PC-3 (cell line): ENCODE results near the gene HOXD1. TPM values are rescaled to one million over a fixed set of nuclear protein-coding genes. Genes with fewer than 3 reads are reported as not detected.

Experiments
- ATAC-seq: fragments of 200-7000 bp; cut with Tn5 transposase; 2 replicates; pipeline ENCODE4 v1.9.1; 2020; ENCODE audit warnings: mild to moderate bottlenecking, moderate library complexity
- BruUV-seq: library from RNA; stranded (reverse); fragments of 400-500 nt; replicated peaks from 2 replicates; lab custom pipeline; 2021; lab: Mats Ljungman, UMichigan
- CTCF ChIA-PET: fragments of 300-600 bp; sonication (Branson Sonifier 250); formaldehyde crosslinking; loops from one replicate; lab custom pipeline; 2022; ENCODE audit warnings: antibody characterized with exemption; lab: Charles Lee
- POLR2A ChIA-PET: fragments of 300-600 bp; sonication (Branson Sonifier 250); formaldehyde crosslinking; loops from one replicate; lab custom pipeline; 2022; ENCODE audit warnings: antibody characterized with exemption; ENCODE audit not compliant: unreplicated experiment; lab: Charles Lee
- DNase-seq: peaks from one replicate; pipeline ENCODE4 v3.0.0-alpha.2; 2015
- H2AFZ ChIP-seq: fragments of 300-600 bp; sonication (generic); 2 replicates; pipeline ENCODE4 v1.6.0; 2016; ENCODE audit warnings: antibody characterized with exemption, low read length
- H3F3A ChIP-seq: fragments of 300-600 bp; sonication (generic); one replicate; pipeline ENCODE4 v1.6.0; 2017; ENCODE audit warnings: antibody characterized with exemption, low read length, control low read depth, mild to moderate bottlenecking; ENCODE audit not compliant: unreplicated experiment
- H3K27ac ChIP-seq: fragments of 300-600 bp; sonication (generic); 2 replicates; pipeline ENCODE4 v1.5.1; 2016; ENCODE audit warnings: mild to moderate bottlenecking, low read length
- H3K27me3 ChIP-seq: fragments of 300-600 bp; sonication (generic); 2 replicates; pipeline ENCODE4 v1.6.1; 2016; ENCODE audit warnings: low read length, mixed read lengths
- H3K36me3 ChIP-seq: fragments of 300-600 bp; sonication (generic); 2 replicates; pipeline ENCODE4 v1.6.1; 2016; ENCODE audit warnings: low read depth, mixed run types, low read length, mixed read lengths
- H3K4me1 ChIP-seq: fragments of 300-600 bp; sonication (generic); 2 replicates; pipeline ENCODE4 v1.5.1; 2016; ENCODE audit warnings: low read length; ENCODE audit not compliant: insufficient read depth
- H3K4me2 ChIP-seq: fragments of 300-600 bp; sonication (generic); 2 replicates; pipeline ENCODE4 v1.6.0; 2016; ENCODE audit warnings: low read length
- H3K4me3 ChIP-seq: fragments of 300-600 bp; sonication (generic); 2 replicates; pipeline ENCODE4 v1.5.1; 2016; ENCODE audit warnings: mild to moderate bottlenecking, low read length, mixed read lengths
- H3K79me2 ChIP-seq: fragments of 300-600 bp; sonication (generic); 2 replicates; pipeline ENCODE4 v1.6.1; 2017; ENCODE audit warnings: low read length, mixed read lengths
- H3K9ac ChIP-seq: fragments of 300-600 bp; sonication (generic); 2 replicates; pipeline ENCODE4 v1.6.0; 2016; ENCODE audit warnings: mild to moderate bottlenecking, low read length
- H3K9me2 ChIP-seq: fragments of 300-600 bp; sonication (generic); replicated peaks from 2 replicates; pipeline ENCODE4 v1.6.1; 2016; ENCODE audit warnings: mixed run types, low read length, mixed read lengths
- H3K9me3 ChIP-seq: fragments of 300-600 bp; sonication (generic); 2 replicates; pipeline ENCODE4 v1.6.1; 2016; ENCODE audit warnings: low read length, mixed read lengths
- H4K20me1 ChIP-seq: fragments of 300-600 bp; sonication (generic); 2 replicates; pipeline ENCODE4 v1.6.1; 2016; ENCODE audit warnings: low read length, mixed read lengths
- EZH2 ChIP-seq: fragments of 300-600 bp; sonication (generic); IDR thresholded peaks from one replicate; pipeline ENCODE4 v1.6.1; 2017; ENCODE audit warnings: antibody characterized with exemption, mild to moderate bottlenecking, low read length; ENCODE audit not compliant: unreplicated experiment
- EZH2phosphoT487 ChIP-seq: fragments of 300-600 bp; sonication (generic); IDR thresholded peaks from 2 replicates; pipeline ENCODE4 v1.6.1; 2018; ENCODE audit warnings: mild to moderate bottlenecking, antibody characterized with exemption, low read length, borderline replicate concordance
- intact Hi-C: fragments of 100-400 bp; cut with micrococcal nuclease; formaldehyde crosslinking; loops from 2 replicates; pipeline ENCODE4 v1.9.0; 2023
- total RNA-seq: library from RNA; depleted of rRNA; stranded (reverse); fragments of >200 nt; gene quantifications from 2 replicates; pipeline ENCODE4 v1.2.3, GENCODE V29; 2014
- TF ChIP-seq, protein P1 (sequence below): fragments of 300-600 bp; sonication (generic); conservative IDR thresholded peaks from 2 replicates; pipeline ENCODE4 v1.5.1; 2017; ENCODE audit warnings: antibody characterized with exemption, low read depth, mild to moderate bottlenecking, low read length

The HOXD1 gene
- total RNA-seq, 1 experiment from 2014 or later = not detected

DNA sequence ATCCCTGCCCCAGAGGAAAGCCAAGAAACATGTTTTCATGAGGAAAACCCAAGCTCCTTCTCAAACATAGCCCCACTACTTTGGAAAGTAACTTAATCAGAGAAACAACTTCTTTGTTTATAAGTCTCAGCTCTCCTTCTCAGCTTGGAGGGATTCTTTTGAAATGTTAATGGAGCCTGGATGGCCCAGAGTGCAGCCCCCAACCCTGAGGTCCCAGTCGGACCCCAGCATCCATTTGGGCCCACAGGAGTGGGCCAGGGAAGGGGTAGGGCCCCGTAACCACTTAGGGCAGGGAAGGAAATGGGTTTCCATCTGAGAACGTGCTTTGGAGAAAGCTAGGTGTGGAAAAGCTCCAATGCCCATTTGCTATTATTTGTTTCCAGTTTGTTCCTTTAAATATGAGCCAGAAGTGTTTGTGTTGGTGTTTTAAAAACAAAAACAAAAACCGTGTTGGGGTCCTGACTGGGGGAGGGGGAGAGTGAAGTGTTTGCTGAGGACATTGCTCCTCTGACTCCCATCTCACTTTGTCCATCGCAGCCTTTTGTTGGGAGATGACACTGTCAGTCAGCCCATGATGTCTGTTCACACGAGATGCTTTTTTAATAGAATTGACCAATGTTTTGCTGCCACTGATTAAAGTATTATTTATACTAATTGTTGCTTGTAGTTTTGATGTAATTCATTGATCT lies 33.0 kb upstream of the HOXD1 start:
- no peaks in the 10 kb centered on the region for H3K79me2 ChIP-seq
- no peak overlapping the region for H3K4me3 ChIP-seq
- no peak for ATAC-seq
- H3K9ac ChIP-seq = no peak overlapping the region
- no peaks in the 10 kb centered on the region for H3K36me3 ChIP-seq
- ChIA-PET CTCF (interaction anchor here (0.5 to 0.7 kb wide), 3 partner anchors 9 to 499 kb away, joined by 4 to 8 read pairs (median 4); no protein-coding TSS in a partner anchor), POLR2A (no interaction called here)
- H3K27ac ChIP-seq = no peak overlapping the region
- no TSS peak for BruUV-seq
- no peaks in the 10 kb centered on the region for H3F3A ChIP-seq
- H2AFZ ChIP-seq = no peak overlapping the region
- TF ChIP-seq EZH2 (no peak), EZH2phosphoT487 (no peak)
- TF ChIP-seq, protein P1, sequence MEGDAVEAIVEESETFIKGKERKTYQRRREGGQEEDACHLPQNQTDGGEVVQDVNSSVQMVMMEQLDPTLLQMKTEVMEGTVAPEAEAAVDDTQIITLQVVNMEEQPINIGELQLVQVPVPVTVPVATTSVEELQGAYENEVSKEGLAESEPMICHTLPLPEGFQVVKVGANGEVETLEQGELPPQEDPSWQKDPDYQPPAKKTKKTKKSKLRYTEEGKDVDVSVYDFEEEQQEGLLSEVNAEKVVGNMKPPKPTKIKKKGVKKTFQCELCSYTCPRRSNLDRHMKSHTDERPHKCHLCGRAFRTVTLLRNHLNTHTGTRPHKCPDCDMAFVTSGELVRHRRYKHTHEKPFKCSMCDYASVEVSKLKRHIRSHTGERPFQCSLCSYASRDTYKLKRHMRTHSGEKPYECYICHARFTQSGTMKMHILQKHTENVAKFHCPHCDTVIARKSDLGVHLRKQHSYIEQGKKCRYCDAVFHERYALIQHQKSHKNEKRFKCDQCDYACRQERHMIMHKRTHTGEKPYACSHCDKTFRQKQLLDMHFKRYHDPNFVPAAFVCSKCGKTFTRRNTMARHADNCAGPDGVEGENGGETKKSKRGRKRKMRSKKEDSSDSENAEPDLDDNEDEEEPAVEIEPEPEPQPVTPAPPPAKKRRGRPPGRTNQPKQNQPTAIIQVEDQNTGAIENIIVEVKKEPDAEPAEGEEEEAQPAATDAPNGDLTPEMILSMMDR = no peak
- H4K20me1 ChIP-seq = no peaks in the 10 kb centered on the region
- H3K9me2 ChIP-seq = no peaks in the 10 kb centered on the region
- H3K9me3 ChIP-seq = no peaks in the 10 kb centered on the region
- no peak overlapping the region for H3K4me2 ChIP-seq
- DNase-seq = no peak
- intact Hi-C loops = no loop called here
- H3K4me1 ChIP-seq = no peaks in the 10 kb centered on the region
- H3K27me3 ChIP-seq = no peaks in the 10 kb centered on the region

DNA sequence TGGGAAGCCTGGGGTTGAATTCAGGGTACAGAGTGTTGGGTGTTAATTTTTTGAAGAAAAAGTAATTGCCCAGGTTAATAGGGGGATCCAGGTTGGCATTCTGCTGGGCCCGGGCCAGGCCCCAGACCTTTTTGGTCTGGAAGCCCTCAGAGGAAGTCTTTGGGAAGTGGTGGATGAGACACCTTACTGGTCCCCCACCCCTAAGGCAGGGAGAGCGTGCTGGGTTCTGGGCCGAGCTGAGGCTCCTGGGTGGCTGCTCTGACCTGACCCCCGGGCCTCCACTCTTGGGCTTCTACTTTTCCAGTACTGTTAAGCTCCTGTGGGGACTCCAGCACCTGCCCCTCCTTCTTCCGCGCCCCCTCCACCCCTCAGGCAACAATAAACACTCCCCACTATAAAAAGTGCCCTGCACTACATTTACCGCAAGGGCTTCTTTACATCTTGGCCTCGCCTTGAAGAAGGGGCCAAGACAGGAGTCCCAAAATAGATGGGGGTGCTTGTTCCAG lies 32.1 kb upstream of the HOXD1 start:
- ATAC-seq = no peak
- H3K4me1 ChIP-seq = no peaks in the 10 kb centered on the region
- no peak overlapping the region for H2AFZ ChIP-seq
- H3K9me2 ChIP-seq = no peaks in the 10 kb centered on the region
- DNase-seq = no peak
- no peak overlapping the region for H3K4me3 ChIP-seq
- POLR2A ChIA-PET = no interaction called here
- no peaks in the 10 kb centered on the region for H3K79me2 ChIP-seq
- CTCF ChIA-PET = no interaction called here
- TF ChIP-seq, protein P1 = no peak
- TF ChIP-seq EZH2 = no peak
- no peak for TF ChIP-seq EZH2phosphoT487
- H3K27me3 ChIP-seq = no peaks in the 10 kb centered on the region
- no TSS peak for BruUV-seq
- no peak overlapping the region for H3K27ac ChIP-seq
- H3F3A ChIP-seq = no peaks in the 10 kb centered on the region
- intact Hi-C loops = no loop called here
- no peak overlapping the region for H3K9ac ChIP-seq
- H3K4me2 ChIP-seq = no peak overlapping the region
- no peaks in the 10 kb centered on the region for H3K9me3 ChIP-seq
- no peaks in the 10 kb centered on the region for H4K20me1 ChIP-seq
- no peaks in the 10 kb centered on the region for H3K36me3 ChIP-seq

DNA sequence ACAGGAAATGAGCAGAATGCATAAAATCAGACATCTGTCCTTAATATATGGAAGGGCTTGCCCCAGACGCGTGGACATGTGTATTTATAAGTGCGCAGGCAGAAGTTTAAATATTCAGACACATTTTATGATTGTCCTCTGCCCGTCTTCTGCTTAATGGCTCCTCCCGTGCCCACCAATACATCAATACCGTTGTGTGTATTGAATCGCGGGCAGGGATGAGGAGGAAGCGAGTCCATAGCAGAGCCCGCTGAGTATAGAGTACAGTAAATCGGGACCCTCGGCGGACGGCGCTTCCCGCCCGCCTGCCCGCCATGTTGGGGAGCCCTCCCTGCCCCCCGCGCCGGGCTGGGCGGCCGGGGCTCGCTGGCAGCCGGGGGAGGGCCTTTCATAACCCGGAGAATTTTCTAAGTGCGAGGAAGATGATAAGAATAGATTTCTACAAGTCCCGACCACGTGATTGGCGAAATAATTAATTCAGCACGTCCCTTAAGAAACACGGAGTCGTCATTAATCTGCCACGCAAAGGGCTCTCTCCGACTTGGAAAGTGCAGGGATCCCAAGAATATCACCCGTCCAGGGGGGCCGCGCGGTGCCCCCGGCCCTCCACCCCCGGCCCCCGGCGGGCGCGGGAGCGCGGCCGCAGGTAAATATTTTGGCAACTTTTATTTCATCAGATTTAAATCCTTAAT lies 31.5 kb upstream of the HOXD1 start, which contains the start of gene HOXD3:
HOXD3 (plus strand) TSS at position 501 of the 692 bp plus-strand sequence. CDS start 11,808 bp downstream, outside the sequence.
- H3K4me2 ChIP-seq = no peak within 1 kb of the TSS
- POLR2A ChIA-PET = no interaction called here
- intact Hi-C loops = no loop called here

More for the DNA sequence above, 31.5 kb upstream of the HOXD1 start, which contains the start of gene HOXD3:
- no peak within 1 kb of the TSS for H3K4me3 ChIP-seq
- no peaks in the 10 kb centered on the region for H3K36me3 ChIP-seq
- no peaks in the 10 kb centered on the region for H4K20me1 ChIP-seq
- no peak within 1 kb of the TSS for H3K27ac ChIP-seq
- H3K9ac ChIP-seq = no peak within 1 kb of the TSS
- BruUV-seq = no TSS peak
- CTCF ChIA-PET = no interaction called here
- no peaks in the 10 kb centered on the region for H3K9me3 ChIP-seq
- H3K79me2 ChIP-seq = no peaks in the 10 kb centered on the region
- no peaks in the 10 kb centered on the region for H3K4me1 ChIP-seq
- no peaks in the 10 kb centered on the region for H3K27me3 ChIP-seq
- no peak within 1 kb of the TSS for H2AFZ ChIP-seq
- no peaks in the 10 kb centered on the region for H3F3A ChIP-seq
- no peaks in the 10 kb centered on the region for H3K9me2 ChIP-seq
- ATAC-seq = no peak
- TF ChIP-seq EZH2phosphoT487 = no peak
- TF ChIP-seq EZH2 = no peak
- TF ChIP-seq, protein P1 = no peak
- DNase-seq = no peak
